ENCODE measurements around the gene PUM2.

DNA sequence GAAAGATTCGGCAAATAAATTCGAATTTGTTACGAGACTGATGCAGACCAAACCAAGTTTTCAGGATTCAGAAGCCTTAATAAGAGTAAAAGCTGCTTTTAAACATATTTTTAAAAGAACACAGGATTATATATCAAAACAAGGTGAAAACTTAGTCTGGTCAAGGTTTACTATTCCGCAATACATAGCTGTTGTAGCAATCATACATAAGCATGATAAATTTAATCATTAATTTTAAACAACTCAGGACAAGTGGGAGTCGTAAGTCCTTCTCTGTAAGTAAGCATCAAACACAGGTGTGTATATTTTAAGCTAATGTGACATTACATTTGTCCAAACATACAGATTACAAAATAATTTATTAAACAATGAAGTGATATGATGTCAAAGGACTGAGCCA, 57.7 kb downstream of the PUM2 start:
- TF ChIP-seq GATA2 (IDR thresholded peaks at IDR 0.05; ENCODE audit: low read depth, low read length) = no peak
- no peak for TF ChIP-seq GATA3 (IDR thresholded peaks at IDR 0.05; ENCODE audit: low read depth, low read length)
